HG02884 (cell line): Measurements from ENCODE around the gene GRM1.

Experiments used
- ATAC-seq: cut with Tn5 transposase; IDR thresholded peaks from one replicate; pipeline ENCODE4 v1.9.1; 2021; ENCODE audit warnings: mild to moderate bottlenecking, moderate library complexity; ENCODE audit not compliant: unreplicated experiment

Gene GRM1

GRCh38 chr6:146095481-146095880 lies 66.6 kb downstream of the GRM1 start:
- no peak for ATAC-seq

- ATAC-seq: no peak
These were observed 68.7 kb downstream of the GRM1 start for GRCh38 chr6:146097586-146097985.

GRCh38 chr6:146100776-146101175 lies 71.9 kb downstream of the GRM1 start:
- ATAC-seq: no peak

DNA sequence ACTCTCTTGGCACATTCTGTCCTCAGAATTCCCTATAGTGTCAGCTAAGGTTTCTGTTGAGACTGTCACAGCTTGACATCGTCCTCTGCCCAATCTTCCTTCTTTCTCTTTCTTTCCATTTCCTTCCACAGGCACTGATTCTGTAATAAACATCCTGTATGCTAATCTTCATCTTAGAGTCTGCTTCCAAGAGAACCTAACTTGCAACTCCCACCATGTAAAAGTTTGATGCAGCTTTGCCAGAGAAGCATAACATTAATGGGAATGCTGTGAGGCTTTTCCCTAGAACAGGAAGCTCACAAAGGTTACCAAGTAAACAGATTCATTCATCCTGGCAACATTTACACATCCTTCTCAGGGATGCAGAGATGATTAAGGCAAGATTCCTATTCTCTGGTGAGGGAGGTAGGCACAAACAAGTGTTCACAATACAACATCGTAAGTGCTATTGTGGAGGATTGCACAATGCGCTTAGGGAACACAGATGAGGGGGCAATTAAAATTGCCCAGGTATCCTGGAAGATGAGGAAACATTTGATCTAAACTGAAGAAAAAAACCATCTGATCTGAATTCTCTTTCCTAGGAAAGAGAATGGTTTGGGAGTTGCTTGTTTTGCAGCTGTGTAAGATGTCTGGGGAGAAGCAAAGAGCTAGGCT lies 74.7 kb downstream of the GRM1 start:
- no peak for ATAC-seq

- ATAC-seq: no peak
These were observed 77.7 kb downstream of the GRM1 start for GRCh38 chr6:146106532-146106931.

DNA sequence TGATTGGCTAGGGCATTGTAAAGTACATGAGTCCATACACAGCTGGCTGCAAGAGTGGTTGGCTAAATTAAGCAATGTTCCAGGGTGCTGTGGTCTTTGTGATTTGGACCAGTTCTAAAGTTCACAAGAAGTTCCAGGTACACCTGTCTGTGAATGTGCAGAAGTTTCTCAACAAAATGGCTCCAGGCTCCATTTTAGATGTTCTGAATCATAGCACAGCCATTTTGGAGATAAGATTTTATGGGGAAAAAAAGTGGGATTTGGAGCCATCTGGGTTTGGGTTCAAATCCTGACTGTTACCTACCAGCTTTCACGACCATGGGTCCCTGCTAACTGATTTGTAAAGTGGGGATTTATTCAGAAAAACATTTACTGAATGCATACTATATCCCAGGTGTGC lies 82.1 kb downstream of the GRM1 start:
- no peak for ATAC-seq

DNA sequence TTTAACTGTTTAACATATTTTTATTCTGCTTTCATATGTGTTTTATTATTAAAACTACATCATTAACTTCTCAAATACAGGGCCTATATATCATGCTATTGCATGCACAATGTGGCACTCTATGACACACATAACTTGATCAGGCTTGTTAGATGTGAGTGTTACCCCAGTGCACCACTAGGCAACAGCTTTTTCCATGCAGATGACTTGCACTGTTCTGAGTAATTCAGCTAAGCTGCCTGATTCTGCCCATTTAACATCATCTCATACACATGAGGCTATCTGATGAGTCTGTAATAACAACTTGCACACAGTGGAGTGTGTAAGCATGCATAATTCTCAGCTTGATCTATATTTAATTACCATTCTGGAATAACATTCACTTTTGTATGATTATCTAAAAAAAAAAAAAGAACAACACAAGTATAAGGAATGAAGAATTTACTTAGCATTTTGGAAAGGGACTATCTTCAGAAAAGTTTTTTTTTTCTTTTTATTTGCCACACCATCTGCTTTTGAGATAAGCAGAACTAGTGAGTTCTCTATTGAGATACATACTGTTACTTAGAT lies 83.1 kb downstream of the GRM1 start:
- ATAC-seq: no peak

GRCh38 chr6:146113084-146113623 lies 84.3 kb downstream of the GRM1 start:
- no peak for ATAC-seq

GRCh38 chr6:146123616-146124015 lies 94.8 kb downstream of the GRM1 start:
- no peak for ATAC-seq

- ATAC-seq: no peak
These were observed 98.8 kb downstream of the GRM1 start for GRCh38 chr6:146127447-146128215.

GRCh38 chr6:146133866-146134265 lies 105.0 kb downstream of the GRM1 start:
- no peak for ATAC-seq

DNA sequence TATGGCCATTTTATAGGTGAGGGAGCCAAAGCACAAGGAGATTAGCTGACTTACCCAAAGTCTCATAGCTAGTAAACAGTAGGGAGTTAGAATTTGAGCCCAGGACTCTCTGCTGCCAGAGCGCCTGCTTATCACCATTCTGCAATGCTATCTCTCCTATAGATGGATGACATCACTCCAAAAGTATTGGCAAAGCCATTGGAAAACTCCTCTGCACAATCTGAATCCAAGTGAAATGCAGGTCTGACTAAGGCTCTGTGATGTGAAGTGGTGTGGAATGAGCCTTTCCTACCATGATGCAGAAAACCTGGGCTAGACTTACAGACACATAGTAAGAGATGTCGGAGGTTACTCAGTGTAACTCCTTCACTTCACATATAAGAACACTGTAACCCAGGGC lies 106.3 kb downstream of the GRM1 start:
- no peak for ATAC-seq

DNA sequence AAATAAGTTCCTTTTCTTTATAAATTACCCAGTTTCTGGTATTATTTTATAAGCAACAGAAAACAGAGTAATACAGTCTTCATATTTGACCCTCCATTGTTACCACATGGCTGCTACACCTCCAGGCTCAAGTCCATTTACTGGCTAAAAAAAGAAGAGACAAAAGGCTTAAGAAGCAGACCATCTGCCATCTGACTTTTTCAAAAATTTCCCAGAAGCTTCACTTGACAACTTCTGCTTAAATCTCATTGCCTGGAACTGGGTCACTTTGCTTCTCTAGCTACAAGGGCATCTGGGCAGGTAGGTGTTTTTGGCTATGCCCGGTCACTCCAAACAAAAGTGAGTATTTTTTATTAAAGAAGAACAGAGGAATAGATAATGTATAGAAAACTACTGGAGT lies 118.0 kb downstream of the GRM1 start:
- no peak for ATAC-seq

GRCh38 chr6:146149770-146150169 lies 120.9 kb downstream of the GRM1 start:
- no peak for ATAC-seq

DNA sequence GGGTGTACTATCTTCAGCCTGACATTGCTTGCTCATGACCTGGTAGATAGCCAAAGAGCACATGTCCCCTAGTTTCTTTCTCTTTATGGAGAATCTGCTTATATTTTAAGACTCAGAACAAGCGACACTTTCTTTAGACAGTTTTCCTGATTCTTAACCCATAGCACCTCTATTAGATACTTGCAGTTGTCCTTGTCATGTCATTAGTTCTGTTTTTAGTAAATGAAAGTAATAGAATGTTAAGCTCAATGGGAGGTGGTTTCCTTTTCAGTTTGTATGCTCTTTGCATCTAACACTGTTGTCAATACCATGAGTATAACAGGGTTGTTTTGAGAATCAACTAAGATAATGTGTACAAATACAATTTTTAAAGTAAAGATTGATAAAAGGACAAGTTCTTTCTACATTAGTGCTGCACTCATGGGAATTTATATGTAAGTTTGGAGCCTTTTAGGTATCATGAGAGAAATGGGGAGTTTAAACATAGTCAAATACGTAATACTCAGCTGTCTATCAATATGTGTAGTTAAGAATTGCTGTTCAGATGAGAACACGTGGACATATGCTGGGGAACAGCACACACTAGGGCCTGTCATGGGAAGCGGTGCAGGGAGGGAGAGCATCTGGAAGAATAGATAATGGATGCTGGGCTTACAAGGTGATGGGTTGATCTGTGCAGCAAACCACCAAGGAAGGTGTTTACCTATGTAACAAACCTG lies 124.3 kb downstream of the GRM1 start:
- ATAC-seq: peak; percentile 99

DNA sequence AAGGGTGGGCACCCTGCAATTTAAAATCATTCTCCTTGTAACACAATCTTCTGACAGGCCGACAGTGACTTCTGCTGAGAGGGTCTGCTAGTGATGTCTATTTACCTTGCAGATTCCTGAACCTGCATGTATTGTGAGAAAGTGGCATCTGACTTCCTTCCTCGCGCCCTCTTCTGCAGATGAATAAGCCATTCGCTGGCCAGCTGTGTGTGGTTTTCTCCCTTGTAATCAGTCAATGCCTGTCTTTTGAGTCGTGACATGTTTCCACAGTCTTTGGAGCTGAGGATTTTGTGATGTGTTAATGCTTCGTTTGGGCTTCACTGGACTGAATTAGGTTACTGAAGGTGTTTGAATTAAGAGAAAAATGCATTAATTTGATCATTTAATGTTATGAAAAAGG lies 125.3 kb downstream of the GRM1 start:
- ATAC-seq: no peak

- no peak for ATAC-seq
These were observed 132.8 kb downstream of the GRM1 start for GRCh38 chr6:146161664-146162063.

DNA sequence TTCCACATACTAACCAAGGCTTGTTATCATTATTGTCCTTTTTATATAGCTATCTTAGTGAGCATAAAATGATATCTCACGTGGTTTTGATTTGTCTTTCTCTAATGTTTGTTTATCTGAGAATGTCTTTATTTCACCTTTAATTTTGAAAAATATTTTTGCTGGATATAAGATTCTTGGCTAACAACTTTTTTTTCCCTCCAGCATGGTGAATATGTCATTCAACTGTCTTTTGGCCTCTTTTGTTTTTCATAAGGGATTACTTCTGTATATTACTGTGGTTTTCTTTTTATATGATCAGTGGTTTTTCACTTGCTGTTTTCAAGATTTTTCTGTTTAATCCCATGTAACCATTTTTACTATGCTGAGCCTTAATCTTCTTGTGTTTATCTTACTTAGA lies 141.0 kb downstream of the GRM1 start:
- no peak for ATAC-seq

GRCh38 chr6:146177785-146178184 lies 148.9 kb downstream of the GRM1 start:
- ATAC-seq: no peak

- no peak for ATAC-seq
These were observed 155.0 kb downstream of the GRM1 start for GRCh38 chr6:146183831-146184230.

GRCh38 chr6:146184701-146185100 lies 155.8 kb downstream of the GRM1 start:
- ATAC-seq: no peak
